Measurements from ENCODE around the gene TEX19.

TEX19 gene

DNA sequence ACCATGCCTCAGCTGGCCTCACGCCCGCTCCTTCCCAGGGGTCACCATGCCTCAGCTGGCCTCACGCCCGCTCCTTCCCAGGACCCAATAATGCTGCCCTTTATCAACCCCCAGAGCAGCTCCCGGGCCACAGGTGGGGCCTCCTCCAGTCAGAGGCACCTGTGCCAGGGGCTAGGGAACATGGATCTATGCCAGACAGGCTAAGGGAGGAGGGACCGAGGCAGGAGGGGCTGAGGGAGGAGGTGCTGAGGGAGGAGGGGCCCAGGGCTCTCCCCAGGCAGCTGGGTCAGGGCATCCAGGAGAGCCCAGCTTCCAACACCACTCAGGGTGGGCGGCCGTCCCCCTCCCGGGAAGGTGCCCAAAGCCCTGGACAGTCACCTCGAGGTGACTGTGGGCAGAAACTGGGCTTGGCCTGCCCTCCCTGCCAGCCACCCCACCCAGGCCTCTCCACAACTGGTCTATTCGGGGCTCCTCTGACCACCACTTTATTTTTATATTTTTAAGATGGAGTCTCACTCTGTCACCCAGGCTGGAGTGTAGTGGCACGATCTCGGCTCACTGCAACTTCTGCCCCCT lies 31.9 kb downstream of the TEX19 start:
- DNase-seq, result no peak

DNA sequence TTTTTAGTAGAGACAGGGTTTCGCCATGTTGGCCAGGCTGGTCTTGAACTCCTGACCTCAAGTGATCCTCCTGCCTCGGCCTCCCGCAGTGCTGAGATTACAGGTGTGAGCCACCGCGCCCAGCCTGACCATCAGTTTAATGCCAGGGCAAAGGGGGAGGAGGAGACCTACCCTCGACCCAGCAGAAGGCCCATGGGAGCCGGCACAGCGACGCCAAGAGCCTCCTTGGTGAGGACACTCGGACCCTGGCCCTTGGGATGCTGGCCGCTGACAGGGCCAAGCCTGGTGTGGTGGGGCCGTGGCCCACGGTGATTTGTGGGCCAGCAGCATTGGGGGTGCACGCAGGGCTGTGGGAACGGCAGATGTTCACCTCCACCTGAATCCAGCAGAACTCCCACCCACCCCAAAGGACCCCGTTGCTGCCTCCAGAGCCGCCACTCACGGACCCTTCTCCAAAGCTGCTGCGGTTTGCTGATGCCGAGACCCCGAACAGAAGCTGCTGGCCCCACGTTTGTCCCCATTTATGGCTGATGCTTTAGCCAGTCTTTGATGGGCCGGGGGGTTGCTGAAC lies 32.5 kb downstream of the TEX19 start:
- DNase-seq, result no peak

DNA sequence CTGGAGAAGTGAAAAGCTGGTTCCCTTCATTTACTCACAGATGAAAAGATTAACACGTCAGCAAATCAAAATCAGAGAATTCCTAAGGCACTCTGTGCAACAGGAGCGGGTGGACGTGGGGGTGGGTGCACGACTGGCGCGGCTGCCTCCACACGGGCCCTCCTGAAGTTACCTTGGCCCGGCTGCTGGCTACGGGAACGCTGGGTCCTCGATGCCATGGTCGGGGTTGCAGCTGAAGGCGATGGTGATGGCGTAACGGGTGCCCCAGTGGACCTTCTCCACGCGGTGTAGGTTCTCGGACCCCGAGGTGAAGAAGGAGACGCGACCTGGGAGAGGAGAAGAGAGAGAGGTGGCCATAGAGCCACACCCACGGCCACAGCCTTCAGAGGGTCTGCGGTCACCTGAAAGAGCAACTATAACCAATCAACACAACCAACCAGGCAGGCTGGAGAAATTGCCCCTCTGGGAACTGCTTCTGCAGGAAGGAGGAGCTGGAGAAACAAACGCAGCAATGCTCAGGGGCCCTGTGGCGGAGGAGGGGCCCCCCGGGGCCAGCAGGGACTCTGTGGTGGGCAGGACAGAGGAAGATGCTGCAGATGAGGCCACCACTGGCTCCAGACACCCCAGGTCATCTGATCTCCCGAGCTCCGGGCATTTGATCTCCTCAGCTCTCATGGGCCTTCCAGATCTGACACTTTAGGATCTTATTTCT lies 33.3 kb downstream of the TEX19 start:
- no peak for DNase-seq

DNA sequence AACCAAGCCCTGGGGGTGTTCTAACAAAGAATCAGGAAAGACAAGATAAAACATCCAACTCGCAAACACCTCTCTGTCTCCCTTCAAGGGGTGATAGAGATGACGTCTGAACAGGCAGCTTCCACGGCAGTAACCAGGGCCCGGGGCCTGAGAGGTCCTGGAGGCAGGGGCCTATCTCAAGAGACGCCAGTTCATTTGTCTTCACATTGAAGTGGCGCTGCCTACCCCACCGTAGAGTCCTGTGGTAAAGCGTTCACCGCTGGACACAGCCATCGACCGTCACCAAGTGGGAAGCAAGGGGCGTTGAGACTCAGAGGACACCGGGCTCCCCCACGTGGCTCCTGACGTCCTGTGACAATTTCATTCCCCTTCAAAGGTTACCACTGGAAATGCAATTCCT lies 33.9 kb downstream of the TEX19 start:
- no peak for DNase-seq

DNA sequence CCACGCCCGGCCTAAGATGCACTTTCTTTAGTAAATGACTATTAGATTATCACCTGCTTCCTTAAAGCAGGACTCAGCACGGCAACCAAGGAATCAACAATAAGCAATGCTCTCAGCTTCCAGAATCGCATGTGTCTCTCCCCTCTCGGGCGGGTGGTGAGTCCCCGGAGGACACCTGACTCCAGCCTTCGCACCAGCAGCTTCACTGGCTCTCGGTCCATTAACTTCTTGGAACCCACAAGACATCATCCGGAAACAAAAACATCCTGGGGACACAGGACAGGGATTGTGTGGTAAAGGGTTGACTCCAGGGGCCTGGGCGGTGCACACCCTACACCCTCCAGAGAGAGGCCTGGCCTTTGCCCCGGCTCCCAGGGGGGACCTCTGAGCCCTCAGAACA lies 35.2 kb downstream of the TEX19 start:
- DNase-seq, result no peak

DNA sequence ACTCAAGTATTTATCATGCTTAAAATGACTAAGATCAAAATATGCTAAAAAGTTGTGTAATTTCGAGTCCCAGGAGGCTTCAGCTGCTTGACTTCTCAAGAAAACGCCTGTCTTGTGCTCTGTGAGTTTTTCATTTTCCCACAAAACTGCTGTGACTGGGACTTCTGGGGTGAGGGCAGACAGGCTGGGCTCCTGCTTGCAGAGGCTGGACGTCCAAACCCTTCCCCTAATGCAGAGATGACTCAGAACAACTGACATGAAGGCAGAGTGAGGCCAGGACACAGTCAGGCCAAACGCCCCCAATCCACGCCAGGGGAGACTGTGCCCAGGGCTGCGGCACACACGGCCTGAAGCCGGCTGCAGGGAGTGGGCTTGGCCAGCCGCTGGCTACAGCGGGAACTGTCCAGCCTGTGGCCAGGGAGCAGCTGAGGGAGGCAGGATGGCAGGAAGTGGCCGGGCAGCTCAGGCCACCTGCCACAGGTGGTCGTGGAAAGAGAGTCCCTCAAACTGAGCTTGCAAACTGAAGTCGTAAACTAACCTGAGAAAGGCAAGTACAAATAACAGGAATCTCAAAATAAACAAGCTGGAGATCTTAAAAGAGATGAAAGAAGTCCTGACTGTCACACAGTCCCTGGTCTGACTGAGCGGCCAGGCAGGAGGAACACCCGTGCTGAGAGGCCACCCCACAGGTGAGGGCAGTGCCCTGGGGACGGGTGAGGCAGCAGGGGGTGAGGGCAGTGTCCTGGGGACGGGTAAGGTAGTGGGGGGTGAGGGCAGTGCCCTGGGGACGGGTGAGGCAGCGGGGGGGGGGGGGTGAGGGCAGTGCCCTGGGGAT lies 37.8 kb downstream of the TEX19 start:
- DNase-seq, result peak; percentile 96

DNA sequence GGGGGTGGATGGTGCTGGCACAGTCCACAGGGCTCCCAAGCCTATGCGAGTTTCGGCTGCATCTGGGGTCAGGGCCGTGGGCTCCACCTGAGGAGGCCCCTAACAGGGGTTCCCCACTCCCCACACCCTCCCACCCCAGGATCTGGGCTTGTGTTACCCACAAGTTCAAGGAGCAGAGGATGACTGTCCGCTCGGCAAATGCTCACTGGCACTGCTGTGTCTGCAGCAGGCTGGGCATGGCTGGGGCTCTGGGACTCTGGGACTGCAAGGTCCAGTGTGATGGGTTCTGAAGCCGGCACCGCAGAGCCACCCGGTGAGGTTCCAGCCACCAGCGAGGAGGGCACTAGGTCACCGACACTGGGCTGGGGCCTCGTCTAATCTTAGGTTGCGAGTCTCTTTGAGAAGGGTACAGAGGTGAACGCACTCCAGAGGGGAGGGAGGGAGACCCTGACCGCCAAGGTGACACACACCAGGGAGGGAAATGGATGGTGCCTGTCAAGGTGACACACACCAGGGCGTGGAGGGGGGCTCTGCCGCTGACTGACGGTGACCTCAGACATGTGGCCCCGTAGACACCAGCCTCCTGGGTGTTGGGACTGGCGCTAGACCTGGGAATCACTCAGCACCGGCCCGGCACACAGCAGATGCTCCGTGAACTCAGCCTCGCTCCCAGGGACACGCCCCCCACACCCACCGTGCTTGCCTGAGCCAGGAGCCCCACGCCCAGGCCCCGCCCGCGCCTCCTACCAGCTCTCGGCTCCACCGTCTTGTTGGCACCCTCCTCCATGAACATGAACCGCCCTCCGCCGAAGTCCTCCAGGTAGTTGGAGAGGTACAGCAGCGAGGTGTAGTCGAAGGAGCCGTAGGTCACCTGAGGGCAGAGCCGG lies 38.6 kb downstream of the TEX19 start:
- no peak for DNase-seq

DNA sequence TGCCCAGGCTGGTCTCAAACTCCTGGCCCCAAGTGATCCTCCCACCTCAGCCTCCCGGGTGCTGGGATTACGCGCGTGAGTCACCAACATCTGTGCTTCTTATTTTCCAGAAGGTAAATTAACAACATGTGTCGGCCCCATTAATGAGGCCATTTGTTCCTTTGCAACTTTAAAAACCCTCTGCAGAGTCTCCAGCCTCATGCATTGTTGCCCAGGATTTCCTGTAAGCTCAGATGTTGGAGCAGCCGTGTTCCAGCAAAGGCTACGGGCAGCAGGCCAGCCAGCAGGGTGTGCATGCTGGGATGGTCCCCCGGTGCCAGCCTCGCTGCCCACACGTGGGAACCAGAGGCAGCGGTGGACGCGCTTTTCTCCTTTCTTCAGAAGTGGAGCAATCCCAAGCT lies 40.0 kb downstream of the TEX19 start:
- peak; percentile 79 for DNase-seq

DNA sequence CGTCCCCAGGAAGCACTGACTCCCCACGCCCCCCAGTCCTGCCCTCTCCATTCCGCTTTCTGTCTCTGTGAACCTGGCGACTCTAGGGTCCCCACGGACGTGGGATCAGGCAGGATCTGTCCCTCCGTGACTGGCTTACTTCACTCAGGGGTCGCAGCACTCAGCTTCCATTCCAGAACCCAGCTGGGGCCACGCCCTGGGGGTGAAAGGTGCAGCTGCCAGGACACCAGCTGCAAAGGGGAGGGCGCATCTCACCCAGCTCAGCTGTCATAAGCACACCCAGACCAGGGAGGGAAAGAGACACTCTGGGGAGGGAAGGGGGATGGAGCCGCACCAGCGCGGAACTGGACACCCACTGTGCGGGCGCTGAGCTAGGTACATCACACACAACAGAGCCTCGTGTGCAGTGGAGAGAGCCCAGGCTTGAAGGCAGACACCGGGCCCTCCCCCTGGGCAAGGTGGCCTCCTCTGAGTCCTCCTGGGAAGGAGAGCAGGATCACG lies 40.6 kb downstream of the TEX19 start:
- DNase-seq, result no peak

DNA sequence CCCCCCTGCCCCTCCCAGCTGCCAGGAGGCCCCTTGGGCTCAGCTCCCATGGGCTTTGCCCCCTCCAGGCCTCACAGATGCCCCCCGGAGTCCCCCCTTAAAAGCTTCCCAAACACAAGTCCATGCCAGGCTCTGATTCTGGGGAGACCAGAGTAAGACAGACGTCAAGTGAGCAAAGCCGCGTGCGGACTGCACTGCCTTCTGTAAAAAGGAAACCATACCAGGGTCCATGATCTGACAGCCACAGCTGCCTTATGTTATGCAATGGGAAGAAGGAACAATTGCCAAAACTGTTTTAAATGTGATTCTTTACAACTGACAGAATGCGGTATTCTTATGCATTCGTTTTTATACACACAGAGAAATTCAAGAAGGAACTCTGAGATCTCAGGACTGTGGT lies 41.2 kb downstream of the TEX19 start:
- DNase-seq, result no peak

DNA sequence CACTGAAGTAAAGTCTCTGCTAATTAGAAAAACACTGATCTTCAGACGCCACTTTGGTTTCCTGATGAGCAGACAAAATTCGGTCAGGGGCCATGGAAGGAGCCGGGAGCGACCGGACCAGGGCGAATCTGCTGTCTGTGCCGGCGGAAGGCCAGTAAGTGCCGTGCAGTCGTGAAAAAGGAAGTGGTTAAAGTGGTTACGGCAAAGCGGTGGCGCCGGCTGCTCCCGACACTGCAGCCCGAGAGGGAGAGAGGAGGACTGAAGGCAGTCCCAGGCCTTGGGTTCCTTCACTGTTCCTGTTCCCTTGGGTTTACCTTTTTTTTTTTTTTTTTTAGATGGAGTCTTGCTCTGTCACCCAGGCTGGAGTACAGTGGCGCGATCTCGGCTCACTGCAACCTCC lies 41.8 kb downstream of the TEX19 start:
- peak; percentile 53 for DNase-seq

DNA sequence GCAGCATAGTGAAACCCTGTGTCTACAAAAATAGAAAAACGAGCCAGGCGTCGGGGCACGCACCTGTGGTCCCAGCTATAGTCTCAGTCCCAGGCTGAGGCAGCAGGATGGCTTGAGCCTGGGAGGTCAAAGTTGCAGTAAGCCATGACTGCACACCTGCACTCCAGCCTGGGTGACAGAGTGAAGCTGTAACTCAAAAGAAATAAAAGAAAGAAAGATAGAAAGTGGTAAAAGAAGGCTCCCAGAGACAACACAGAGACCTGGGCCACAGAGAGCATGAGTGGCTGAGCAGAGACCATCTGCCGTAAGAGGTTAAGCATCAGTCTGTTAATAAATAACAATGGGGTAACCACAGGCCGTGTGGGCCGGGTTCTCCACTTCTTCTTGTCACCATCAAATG lies 43.8 kb downstream of the TEX19 start:
- no peak for DNase-seq

DNA sequence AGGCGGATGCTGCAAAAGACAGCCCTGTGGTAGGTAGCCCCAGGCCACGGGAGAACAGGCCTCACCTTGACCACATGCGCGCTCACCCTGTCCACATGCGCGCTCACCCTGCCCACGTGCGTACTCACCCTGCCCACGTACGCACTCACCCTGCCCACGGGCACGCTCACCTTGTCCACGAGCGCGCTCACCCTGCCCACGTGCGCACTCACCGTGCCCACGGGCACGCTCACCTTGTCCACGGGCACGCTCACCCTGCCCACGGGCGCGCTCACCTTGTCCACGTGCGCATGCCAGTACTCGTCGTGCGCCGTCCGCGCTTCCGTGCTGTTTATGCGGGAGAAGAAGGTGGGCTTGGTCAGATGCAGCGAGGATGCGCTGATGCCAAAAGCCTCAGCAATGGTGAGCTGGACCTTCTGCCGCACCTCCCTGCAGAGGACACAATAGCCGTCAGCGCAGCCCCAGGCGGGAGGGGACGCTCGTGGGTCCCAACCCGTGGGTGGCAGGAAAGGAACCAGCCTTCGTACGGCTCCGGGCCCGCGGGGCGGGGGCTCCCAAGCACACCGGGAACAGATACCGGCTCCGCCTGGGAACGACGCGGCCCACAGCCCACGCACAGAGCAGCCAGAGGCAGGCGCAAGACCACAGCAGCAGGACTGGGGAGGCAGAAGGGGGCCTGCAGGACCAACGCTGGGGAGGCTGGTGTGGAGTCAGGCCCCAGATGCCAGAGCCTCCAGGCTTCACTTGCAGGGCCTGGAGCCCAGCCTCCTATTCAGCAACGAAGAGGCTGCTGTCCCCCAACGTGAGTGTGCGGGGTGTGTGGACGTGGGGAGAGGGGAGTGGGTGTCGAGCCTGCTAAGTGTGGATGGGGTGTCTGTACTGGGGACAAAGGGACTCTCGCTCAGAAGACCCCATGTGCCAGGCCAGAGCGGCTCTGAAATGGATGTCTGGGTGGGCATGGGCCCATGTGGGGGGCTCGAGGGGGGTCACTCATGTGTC lies 44.9 kb downstream of the TEX19 start:
- DNase-seq, result no peak

DNA sequence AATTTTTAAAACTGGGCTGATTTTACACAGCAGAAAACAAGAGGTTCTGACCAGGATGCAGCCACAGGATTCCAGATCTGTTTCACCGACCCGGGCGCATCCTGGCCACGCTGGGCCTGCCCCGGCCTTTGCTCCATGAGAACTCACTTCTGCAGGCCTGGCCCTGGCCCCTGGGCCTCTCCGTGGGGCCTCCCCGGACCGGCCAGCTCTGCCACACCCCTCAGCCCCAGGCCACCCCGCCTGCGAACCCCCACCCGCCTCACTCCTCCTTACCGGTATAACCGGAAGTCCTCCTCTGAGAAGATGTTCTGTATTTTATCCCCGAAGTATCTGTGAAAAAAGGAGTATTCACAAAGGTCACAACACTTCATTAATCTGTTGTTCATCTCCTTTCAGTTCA lies 46.0 kb downstream of the TEX19 start:
- DNase-seq, result no peak

DNA sequence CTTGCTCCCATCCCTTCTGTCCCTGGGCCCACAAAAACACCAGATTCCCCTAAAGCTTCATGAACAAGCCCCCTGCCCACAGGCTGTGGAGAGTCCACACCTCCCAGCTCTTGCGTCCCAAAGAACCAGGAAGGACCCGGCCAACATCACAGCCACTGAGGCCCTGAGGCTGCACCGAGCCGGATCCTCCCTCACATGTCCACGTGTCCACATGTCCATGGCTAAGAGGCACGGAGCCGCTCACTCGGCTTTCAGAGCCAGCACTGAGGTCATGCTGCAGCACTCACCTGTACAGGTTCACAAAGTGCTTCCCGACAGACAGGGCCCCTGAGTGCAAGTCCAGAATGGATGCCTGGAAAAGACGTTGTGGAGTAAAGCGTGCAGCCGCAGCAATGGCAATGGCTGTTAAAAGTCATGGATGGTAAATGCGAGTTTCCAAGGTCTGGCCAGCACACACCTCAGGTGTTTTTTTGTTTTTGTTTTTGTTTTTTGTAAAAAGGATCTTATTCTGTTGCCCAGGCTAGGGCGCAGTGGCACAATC lies 47.2 kb downstream of the TEX19 start:
- no peak for DNase-seq

DNA sequence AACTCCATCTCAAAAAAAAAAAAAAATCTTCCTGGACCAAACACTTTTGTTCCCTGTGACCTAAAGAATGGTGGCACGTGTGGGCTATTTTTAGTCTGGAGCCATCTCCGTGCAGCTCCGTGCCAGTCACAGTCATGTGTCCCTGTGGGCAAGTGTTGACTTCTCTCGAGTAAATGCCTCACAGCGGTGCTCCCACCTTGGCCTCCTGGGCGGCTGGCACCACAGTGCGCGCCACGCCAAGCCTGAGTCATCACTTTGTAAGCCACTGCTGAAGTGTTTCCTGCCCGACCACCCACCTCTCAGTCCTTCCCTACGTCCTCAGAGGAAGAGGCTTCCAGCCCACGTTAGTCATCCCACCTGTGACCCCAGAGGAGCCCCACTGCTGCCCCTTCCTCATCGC lies 48.2 kb downstream of the TEX19 start:
- DNase-seq, result peak; percentile 49

DNA sequence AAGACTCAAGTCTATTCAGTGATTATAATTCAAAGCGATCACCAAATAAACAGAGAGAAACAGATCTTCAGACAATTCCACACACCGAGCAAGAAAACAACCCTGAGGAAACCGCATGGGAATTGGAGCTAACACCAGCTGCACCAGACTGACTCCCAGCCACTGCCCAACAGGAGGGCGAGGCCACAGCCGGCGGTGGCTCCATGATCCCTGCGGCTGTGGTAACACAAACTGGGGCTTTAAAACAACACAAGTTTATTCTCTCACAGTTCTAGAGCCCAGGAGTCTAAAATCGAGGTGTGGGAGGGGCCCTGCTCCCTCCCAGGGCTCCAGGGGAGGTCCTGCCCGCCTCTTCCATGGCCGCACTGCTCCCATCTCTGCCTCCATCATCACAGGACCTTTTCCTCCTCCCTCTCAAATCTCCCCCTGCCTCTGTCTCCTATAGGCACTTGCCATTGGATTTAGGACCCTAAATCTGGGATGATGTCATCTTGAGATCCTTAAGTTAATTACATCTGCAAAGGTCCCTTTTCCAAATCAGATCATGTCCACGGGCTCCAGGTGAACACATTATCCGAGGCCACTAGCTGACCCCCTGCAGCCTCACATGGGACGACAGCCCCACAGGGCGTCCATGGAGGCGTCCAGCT lies 49.4 kb downstream of the TEX19 start:
- peak; percentile 17 for DNase-seq

DNA sequence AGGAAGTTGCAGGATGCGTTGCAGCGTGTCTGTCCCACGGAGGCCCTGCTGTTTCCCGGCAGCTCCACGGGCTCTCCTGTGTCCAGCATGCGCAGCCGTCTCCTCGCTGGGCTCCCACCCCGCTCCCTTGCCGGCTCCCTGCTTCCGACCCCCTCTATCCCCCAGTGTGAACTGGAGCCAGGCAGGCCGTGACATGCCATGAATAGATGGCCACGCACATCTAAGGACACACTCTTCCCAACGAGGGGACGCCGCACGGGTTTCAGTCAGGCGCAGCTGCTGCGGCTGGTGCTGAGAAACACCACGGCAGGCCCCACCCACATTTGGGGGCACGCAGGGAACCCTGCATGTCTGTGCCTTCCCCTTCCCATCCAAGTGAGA lies 49.9 kb downstream of the TEX19 start:
- no peak for DNase-seq

DNA sequence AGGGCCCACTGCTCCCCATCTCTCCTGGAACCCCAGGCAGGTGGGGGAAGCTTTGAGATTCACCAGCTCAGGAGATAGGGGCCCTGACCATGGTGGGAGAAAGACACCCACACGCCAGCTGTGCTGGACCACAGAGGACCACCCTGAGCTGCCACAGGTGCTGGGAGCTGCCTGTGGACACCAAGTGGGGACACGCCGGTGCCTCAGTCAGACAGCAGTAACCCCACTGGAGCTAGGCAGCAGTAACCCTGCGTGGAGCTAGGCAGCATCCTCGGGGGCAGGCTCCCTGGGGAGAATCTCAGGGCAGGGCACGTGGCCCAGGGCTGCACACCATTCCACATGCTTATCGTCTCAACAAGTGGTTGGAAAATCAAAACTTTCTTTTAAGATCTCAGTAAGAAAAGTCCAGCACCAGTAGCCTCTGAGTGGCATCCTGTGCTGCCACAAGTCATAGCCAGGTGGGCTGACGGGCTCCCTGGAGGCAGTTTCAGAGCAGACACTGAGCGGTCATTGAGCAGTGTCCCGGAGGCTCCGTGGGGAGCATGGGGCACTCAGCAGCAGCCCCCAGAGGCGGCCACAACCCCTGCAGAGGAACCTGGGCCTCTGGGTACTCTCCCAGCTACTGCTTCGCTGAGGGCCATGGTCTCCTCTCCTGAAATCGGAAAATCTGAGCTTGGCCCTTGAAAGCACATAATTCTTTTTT lies 51.1 kb downstream of the TEX19 start:
- DNase-seq, result no peak
